Right hindlimb (tissue), 1 donor: ENCODE results near the gene DCC.
A peak's percentile ranks its signal among the peaks of the same experiment; 100 is the strongest.

ENCODE experiments used
- DNase-seq: peaks from one replicate; pipeline ENCODE4 v3.0.0-alpha.2; 2018

The DCC gene

GRCh38 chr18:52829876-52830405 lies 489.9 kb downstream of the DCC start:
- peak; percentile 47 for DNase-seq

GRCh38 chr18:52844323-52844722 lies 504.3 kb downstream of the DCC start:
- DNase-seq = no peak

GRCh38 chr18:52845036-52845435 lies 505.0 kb downstream of the DCC start:
- no peak for DNase-seq

- no peak for DNase-seq
These were observed 510.1 kb downstream of the DCC start for GRCh38 chr18:52850031-52850560.

GRCh38 chr18:52861558-52861957 lies 521.6 kb downstream of the DCC start:
- DNase-seq = no peak

- DNase-seq = no peak
These were observed 529.4 kb downstream of the DCC start for GRCh38 chr18:52869349-52869923.

- no peak for DNase-seq
These were observed 530.2 kb downstream of the DCC start for GRCh38 chr18:52869942-52870907.

- DNase-seq = no peak
These were observed 534.8 kb downstream of the DCC start for GRCh38 chr18:52874774-52875173.

GRCh38 chr18:52875725-52876124 lies 535.7 kb downstream of the DCC start:
- DNase-seq = no peak

GRCh38 chr18:52888014-52888413 lies 548.0 kb downstream of the DCC start:
- DNase-seq = no peak

- no peak for DNase-seq
These were observed 554.8 kb downstream of the DCC start for GRCh38 chr18:52894801-52895200.

- DNase-seq = no peak
These were observed 557.9 kb downstream of the DCC start for GRCh38 chr18:52897611-52898484.

- no peak for DNase-seq
These were observed 558.6 kb downstream of the DCC start for GRCh38 chr18:52898485-52899058.

- no peak for DNase-seq
These were observed 562.2 kb downstream of the DCC start for GRCh38 chr18:52902188-52902587.

GRCh38 chr18:52903857-52904256 lies 563.9 kb downstream of the DCC start:
- peak; percentile 32 for DNase-seq

- DNase-seq = no peak
These were observed 567.7 kb downstream of the DCC start for GRCh38 chr18:52907543-52908308.

GRCh38 chr18:52914148-52914547 lies 574.2 kb downstream of the DCC start:
- no peak for DNase-seq

- DNase-seq = no peak
These were observed 580.7 kb downstream of the DCC start for GRCh38 chr18:52920665-52921064.

- no peak for DNase-seq
These were observed 593.4 kb downstream of the DCC start for GRCh38 chr18:52933356-52933755.

GRCh38 chr18:52936931-52937330 lies 596.9 kb downstream of the DCC start:
- DNase-seq = no peak

GRCh38 chr18:52937840-52938239 lies 597.8 kb downstream of the DCC start:
- DNase-seq = no peak

- no peak for DNase-seq
These were observed 605.6 kb downstream of the DCC start for GRCh38 chr18:52945552-52945951.
